HT-29 (cell line): ENCODE results near the gene SNX13. TPM values are rescaled to one million over a fixed set of nuclear protein-coding genes. Genes with fewer than 3 reads are reported as not detected.
A peak's percentile ranks its signal among the peaks of the same experiment; 100 is the strongest.

Source experiments
- DNase-seq: peaks from one replicate; pipeline ENCODE4 v3.0.0-alpha.2; 2015; ENCODE audit warnings: low spot score
- total RNA-seq: library from RNA; depleted of rRNA; stranded (reverse); fragments of >200 nt; shearing (Covaris generic); gene quantifications from 2 replicates; pipeline ENCODE4 v1.2.3, GENCODE V29; 2014

SNX13 gene
- total RNA-seq, 1 experiment from 2014 or later: 23.5 TPM

DNA sequence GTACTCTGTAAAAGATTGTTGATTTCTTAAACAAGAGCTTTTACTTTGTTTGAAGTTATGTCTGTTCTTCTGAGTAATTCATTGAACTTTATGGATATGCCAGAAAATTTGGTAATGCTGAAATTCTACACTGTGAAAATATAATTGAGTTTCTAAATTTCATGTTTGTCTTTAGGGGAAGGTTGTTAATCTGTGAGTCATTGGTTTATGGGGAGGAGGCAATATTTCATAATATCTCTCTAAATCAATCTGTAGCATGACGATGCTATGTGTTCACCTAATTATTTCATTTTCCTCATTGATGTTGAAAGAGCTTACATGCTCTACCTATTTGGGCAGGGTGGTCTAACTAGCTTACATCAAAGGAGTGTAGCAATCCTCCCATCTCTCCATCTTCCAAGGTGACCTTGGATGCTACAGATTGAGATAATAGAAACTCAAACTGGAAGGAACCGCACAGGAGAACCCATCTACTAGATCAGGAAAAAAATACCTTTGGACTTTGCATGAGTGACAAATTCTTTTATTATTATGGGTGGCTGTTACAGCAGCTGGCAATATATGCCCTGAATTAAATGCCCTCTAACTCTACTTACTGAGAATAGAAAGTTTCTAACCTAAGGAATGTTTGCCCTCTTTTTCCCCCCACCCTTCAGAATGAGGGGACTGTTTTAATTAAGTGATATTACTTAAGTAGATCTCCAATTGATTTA lies 8.4 kb upstream of the SNX13 start:
- no peak for DNase-seq

DNA sequence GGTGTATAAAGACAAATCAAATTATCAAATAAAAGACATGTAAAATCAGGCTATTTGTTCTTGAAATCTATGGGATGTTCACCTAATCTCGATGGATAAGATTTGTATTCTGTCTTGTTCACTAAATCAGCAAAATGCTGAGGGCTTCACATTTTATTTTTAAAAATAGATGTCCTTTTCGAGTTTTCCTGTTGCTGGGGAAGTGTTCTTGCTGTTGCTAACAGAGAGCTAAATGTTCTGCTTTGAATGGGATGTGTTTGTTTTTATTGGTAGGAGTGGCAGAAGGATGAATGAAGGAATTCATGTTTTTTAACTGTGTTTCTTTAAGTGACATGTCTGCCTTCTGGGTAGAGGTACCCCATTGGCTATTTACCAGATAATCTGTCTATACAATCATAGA lies 7.3 kb upstream of the SNX13 start:
- DNase-seq: no peak

DNA sequence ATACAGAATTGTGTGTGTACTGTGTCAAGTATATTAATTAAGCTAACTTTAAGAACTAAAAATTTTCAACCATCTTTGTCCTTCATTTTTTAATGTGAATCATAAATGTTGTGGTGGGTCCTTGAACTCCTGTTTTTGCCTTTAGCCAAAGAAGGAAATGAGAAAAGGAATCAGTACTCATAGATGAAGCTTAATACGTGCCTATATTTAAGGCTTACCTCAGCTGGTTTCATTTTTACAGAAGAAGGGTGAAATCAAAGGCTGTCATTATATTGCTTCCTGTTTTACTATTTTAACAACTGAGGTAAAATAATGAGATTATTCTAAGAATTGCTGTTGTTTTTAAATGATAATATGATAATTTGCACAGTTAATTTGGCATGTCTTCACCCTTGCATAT lies 6.3 kb upstream of the SNX13 start:
- DNase-seq: no peak

GRCh38 chr7:17944720-17945119 lies 4.4 kb upstream of the SNX13 start:
- no peak for DNase-seq

DNA sequence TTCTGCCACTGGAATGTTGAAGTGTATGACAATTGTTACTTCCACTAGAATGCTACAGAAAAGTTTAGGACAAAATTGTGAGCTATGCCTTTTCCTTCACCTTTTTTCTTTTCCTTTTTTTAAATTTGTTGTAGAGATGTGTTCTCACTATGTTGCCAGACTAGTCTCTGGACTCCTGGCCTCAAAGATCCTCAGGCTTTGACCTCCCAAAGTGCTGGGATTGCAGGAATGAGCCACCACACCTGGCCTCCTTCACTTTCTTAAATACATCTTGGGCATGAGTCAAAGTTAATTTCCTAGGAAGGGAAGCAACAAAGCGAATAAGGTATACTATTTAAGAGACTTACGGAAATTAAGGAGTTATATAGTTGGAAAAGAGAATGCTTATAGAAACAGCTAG lies 2.7 kb upstream of the SNX13 start:
- no peak for DNase-seq

DNA sequence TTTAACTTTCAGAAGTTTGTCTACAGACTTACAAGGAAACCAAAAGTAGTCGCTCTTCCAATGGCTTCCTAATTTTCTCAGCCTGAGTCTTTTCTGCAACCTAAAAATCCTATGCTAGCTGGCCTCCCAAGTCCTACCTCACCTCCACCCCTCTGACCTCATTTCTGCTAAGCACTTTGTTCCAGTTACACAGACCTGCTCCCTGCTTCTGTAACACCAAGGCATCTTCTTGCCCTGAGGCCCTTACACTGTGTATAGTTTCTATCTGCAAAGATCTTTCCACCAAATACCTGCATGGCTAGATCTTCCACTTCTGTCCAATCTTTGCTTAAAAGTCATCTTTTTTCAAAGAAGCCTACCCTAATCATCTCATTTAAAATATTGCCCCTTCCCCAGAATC lies 1.9 kb upstream of the SNX13 start:
- no peak for DNase-seq

GRCh38 chr7:17940951-17941431 lies 697 bp upstream of the SNX13 start:
- peak; percentile 59 for DNase-seq

DNA sequence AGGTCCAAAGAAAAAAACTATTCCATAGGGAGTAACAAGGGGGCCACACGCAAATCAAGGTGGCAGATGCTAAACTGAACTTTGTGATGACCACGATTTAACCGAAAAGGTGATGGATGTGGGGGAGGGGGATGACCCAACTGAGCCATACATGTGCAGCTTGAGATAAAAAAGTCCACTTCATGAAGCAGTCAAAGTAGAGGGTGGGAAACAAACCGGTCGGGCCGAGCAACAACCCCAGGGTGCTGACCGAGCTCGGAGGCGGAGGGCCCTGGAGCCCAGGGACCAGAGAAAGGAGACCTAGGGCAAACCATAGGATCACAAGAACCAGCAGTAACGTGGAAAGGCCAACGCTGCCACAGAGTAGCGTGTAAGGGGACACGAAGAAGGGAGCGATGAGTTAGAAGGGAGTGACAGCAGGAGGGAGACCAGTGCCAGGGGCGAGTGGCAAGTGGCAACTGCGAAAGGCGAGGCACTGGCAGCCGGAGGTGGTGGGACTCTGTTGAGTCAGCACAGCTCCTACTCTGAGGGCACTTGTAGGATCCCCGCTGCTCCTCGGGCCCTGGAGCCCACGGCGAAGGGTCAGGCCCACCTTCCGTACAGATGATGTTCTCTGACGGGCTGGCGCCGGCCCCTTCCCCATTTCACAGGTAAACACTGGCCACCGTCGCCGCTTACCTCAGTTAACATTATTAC lies 540 bp downstream of the SNX13 start:
- peak; percentile 73 for DNase-seq

GRCh38 chr7:17939211-17939605 lies 1.1 kb downstream of the SNX13 start:
- peak; percentile 68 for DNase-seq

DNA sequence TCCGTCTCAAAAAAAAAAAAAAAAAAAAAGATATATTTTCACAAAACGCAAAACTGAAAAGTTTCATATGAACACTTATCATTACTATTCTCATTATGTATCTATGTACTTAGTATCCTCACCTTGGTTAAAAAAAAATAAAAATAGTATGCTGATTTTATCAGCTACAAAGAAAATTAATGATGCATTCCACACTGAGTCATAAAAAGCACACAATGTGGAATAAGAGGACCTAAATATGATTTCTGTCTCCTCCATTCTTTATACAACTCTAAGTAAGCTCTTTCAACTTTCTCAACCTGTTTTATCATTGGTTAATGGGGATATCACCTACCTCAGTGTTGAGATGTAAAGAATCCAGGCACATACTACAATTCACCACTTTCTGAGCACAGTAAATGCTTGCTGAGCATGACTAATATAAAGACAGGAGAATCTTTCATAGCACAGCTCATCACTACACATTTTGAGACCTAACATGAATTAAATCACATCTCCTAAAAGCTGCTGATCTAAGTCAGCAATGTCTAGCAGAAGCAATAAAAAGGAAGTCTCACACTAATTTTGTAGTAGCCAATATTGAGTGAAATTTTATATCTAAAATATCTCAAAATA lies 2.7 kb downstream of the SNX13 start:
- peak; percentile 31 for DNase-seq

GRCh38 chr7:17936321-17936720 lies 4.0 kb downstream of the SNX13 start:
- DNase-seq: no peak

GRCh38 chr7:17934612-17935240 lies 5.6 kb downstream of the SNX13 start:
- no peak for DNase-seq

- no peak for DNase-seq
Observed at GRCh38 chr7:17934094-17934493, 6.2 kb downstream of the SNX13 start.

DNA sequence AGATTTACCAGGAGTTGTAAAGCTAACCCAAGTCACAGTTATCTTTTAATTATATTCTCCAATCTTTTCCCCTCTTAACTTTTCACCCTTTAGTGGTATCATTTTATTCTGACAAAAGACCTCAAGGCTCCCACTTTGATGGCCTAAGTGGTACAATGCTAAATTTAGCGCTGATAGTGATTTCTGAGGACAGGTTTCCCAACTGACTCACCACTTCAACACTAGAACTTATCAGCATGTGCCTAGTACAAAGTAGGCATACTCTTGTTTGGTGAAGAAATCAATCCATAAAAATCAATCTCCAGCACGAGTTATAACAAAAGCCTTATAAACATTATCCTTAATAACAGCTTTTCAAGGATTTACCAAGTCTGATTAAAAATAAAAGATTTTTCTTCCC lies 7.5 kb downstream of the SNX13 start:
- no peak for DNase-seq

DNA sequence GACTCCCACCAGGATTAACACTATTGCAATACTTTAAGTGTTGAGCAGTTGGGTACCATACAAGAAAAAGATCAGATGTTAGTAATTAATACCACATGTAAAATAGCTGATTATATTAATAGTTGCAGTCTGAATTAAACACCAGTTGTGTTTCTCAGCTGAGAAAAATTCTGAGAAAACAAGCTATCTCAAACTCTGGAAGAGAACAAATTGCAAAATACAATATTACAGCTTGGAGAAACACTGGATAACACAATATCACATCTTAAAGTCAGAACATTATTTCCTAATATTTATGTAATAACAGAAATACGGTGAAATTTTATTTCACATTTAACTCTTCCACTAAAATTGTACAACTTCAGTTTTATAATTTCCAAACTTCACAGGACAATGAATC lies 9.2 kb downstream of the SNX13 start:
- DNase-seq: no peak

GRCh38 chr7:17930546-17930945 lies 9.7 kb downstream of the SNX13 start:
- no peak for DNase-seq

GRCh38 chr7:17929647-17930395 lies 10.5 kb downstream of the SNX13 start:
- DNase-seq: no peak

DNA sequence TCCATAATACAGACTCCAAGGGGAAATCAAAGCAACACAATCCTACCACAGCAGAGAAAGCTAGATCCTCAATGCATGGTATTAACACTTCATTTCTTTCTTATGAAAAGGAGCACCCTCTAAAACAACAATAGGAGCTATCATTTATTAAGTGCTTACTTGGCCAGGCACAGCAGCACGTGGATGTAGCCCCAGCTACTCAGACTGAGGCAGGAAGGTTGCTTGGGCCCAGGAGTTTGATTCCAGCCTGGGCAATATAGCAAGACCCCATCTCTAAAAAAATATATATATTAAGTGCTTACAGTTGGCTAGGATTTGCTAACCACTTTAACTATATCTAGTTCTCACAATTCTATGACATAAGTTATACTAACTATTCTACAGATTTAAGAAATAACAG lies 12.2 kb downstream of the SNX13 start:
- no peak for DNase-seq

DNA sequence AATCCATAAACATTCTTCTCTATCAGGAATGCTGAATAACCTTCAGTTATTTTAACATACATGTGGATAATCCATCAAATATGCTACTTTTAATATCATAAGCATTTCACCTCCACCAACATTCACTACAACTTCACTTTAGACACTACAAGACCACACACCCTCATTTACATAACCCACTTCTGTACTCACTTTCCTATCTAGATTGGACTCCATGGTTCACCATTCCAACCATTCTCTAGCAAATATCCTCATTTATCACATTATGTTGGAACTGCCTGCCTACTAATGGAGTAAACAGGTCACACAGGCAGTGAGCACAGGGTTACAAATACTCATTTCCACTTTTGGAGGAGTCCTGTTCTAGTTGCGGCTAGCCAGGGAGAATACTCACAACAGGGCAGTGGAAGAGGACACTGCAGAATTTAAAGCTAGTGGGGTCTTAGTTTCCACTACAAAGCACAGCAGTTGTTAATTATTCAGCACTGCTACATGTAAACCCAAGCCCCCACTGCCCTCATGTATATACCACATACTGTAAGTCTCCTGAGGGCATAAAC lies 18.4 kb downstream of the SNX13 start:
- no peak for DNase-seq

DNA sequence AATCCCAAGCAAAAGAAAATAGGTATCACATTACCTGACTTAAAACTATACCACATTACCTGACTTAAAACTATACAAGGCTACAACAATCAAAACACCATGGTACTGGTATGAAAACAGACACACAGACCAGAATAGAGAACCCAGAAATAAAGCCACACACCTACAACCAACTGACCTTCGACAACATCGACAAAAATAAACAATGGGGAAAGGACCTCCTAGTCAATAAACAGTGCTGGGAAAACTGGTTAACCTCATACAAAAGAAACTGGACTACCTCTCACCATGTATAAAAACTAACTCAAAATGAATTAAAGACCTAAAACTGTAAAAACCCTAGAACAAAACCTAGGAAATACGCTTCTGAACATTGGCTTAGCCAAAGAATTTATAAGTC lies 22.5 kb downstream of the SNX13 start:
- DNase-seq: no peak

DNA sequence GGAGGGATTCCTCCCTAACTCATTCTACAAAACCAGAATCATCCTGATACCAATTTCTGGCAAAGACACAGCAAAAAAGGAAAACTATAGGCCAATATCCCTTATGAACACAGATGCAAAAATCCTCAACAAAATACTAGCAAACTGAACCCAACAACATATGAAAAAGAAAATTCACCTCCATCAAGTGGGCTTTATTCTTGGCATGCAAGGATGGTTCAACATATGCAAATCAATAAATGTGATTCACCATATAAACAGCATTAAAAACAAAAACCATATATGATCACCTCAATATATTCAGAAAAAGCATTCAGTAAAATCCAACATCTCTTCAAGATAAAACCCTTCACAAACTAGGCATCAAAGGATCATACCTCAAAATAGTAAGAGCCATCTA lies 23.5 kb downstream of the SNX13 start:
- DNase-seq: no peak
